Measurements from ENCODE around the gene FSTL5.

The FSTL5 gene

GRCh38 chr4:161650812-161651211 is 513.0 kb downstream of the FSTL5 start:
- H3K9me3 ChIP-seq (ENCODE audit: insufficient read depth, low read depth, low read length), result no peaks in the 10 kb centered on the region
- WGBS, result 92% methylated on average over 4 of the region's 5 CpGs
- no peak overlapping the region for H3K4me3 ChIP-seq (ENCODE audit: low read length)
- H3K27me3 ChIP-seq (ENCODE audit: insufficient read depth, low read length), result no peaks in the 10 kb centered on the region
- H3K36me3 ChIP-seq (ENCODE audit: insufficient read depth, low read length), result no peaks in the 10 kb centered on the region
- no peak overlapping the region for H3K9ac ChIP-seq (ENCODE audit: low read depth, low read length)
- no peak overlapping the region for H3K27ac ChIP-seq (ENCODE audit: low read depth, low read length)
- no peaks in the 10 kb centered on the region for H3K4me1 ChIP-seq (ENCODE audit: insufficient read depth, low read length)

GRCh38 chr4:161647757-161648156 is 516.0 kb downstream of the FSTL5 start:
- H3K27ac ChIP-seq (ENCODE audit: low read depth, low read length), result no peak overlapping the region

GRCh38 chr4:161642708-161643107 is 521.1 kb downstream of the FSTL5 start:
- Histone ChIP-seq H3K27ac (ENCODE audit: low read depth, low read length) (no peak overlapping the region), H3K4me3 (ENCODE audit: low read length) (no peak overlapping the region), H3K9me3 (ENCODE audit: insufficient read depth, low read depth, low read length) (no peaks in the 10 kb centered on the region), H3K27me3 (ENCODE audit: insufficient read depth, low read length) (no peaks in the 10 kb centered on the region), H3K4me1 (ENCODE audit: insufficient read depth, low read length) (no peaks in the 10 kb centered on the region; the same call in 1 of the 2 replicates), H3K36me3 (ENCODE audit: insufficient read depth, low read length) (no peaks in the 10 kb centered on the region), H3K9ac (ENCODE audit: low read depth, low read length) (no peak overlapping the region)
- 100% methylated on average over 1 of the region's 1 CpG for WGBS

More at GRCh38 chr4:161647757-161648156, 516.0 kb downstream of the FSTL5 start:
- H3K4me3 ChIP-seq (ENCODE audit: low read length), result no peak overlapping the region
- H3K27me3 ChIP-seq (ENCODE audit: insufficient read depth, low read length), result no peaks in the 10 kb centered on the region
- H3K9ac ChIP-seq (ENCODE audit: low read depth, low read length), result no peak overlapping the region
- H3K36me3 ChIP-seq (ENCODE audit: insufficient read depth, low read length), result no peaks in the 10 kb centered on the region
- no peaks in the 10 kb centered on the region for H3K4me1 ChIP-seq (ENCODE audit: insufficient read depth, low read length)
- whole genome bisulfite sequencing, result 93% methylated on average over 12 of the region's 12 CpGs
- no peaks in the 10 kb centered on the region for H3K9me3 ChIP-seq (ENCODE audit: insufficient read depth, low read depth, low read length)

GRCh38 chr4:161629694-161630441 is 533.9 kb downstream of the FSTL5 start:
- Histone ChIP-seq H3K9ac (ENCODE audit: low read depth, low read length) (no peak overlapping the region), H3K36me3 (ENCODE audit: insufficient read depth, low read length) (no peaks in the 10 kb centered on the region), H3K27ac (ENCODE audit: low read depth, low read length) (no peak overlapping the region), H3K27me3 (ENCODE audit: insufficient read depth, low read length) (no peaks in the 10 kb centered on the region), H3K4me1 (ENCODE audit: insufficient read depth, low read length) (no peaks in the 10 kb centered on the region), H3K9me3 (ENCODE audit: insufficient read depth, low read depth, low read length) (no peaks in the 10 kb centered on the region), H3K4me3 (ENCODE audit: low read length) (no peak overlapping the region)
- 92% methylated on average over 14 of the region's 14 CpGs for WGBS

- Histone ChIP-seq H3K4me3 (ENCODE audit: low read length) (no peak overlapping the region), H3K9ac (ENCODE audit: low read depth, low read length) (no peak overlapping the region), H3K27me3 (ENCODE audit: insufficient read depth, low read length) (no peaks in the 10 kb centered on the region), H3K36me3 (ENCODE audit: insufficient read depth, low read length) (no peaks in the 10 kb centered on the region), H3K4me1 (ENCODE audit: insufficient read depth, low read length) (no peaks in the 10 kb centered on the region), H3K9me3 (ENCODE audit: insufficient read depth, low read depth, low read length) (no peaks in the 10 kb centered on the region), H3K27ac (ENCODE audit: low read depth, low read length) (no peak overlapping the region)
- WGBS, result 76% methylated on average over 3 of the region's 4 CpGs
Observed at GRCh38 chr4:161604516-161605300, 559.1 kb downstream of the FSTL5 start.

GRCh38 chr4:161601011-161601410 is 562.8 kb downstream of the FSTL5 start:
- Histone ChIP-seq H3K36me3 (ENCODE audit: insufficient read depth, low read length) (no peaks in the 10 kb centered on the region), H3K27ac (ENCODE audit: low read depth, low read length) (no peak overlapping the region), H3K9me3 (ENCODE audit: insufficient read depth, low read depth, low read length) (no peaks in the 10 kb centered on the region), H3K27me3 (ENCODE audit: insufficient read depth, low read length) (no peaks in the 10 kb centered on the region), H3K4me3 (ENCODE audit: low read length) (no peak overlapping the region), H3K4me1 (ENCODE audit: insufficient read depth, low read length) (no peaks in the 10 kb centered on the region), H3K9ac (ENCODE audit: low read depth, low read length) (no peak overlapping the region)

GRCh38 chr4:161595230-161595771 is 568.5 kb downstream of the FSTL5 start:
- H3K9me3 ChIP-seq (ENCODE audit: insufficient read depth, low read depth, low read length), result no peaks in the 10 kb centered on the region
- H3K27me3 ChIP-seq (ENCODE audit: insufficient read depth, low read length), result no peaks in the 10 kb centered on the region
- no peak overlapping the region for H3K4me3 ChIP-seq (ENCODE audit: low read length)
- no peak overlapping the region for H3K9ac ChIP-seq (ENCODE audit: low read depth, low read length)
- no peak overlapping the region for H3K27ac ChIP-seq (ENCODE audit: low read depth, low read length)
- 88% methylated on average over 1 of the region's 2 CpGs for WGBS
- no peaks in the 10 kb centered on the region for H3K4me1 ChIP-seq (ENCODE audit: insufficient read depth, low read length)
- no peaks in the 10 kb centered on the region for H3K36me3 ChIP-seq (ENCODE audit: insufficient read depth, low read length)

- Histone ChIP-seq H3K27me3 (ENCODE audit: insufficient read depth, low read length) (no peaks in the 10 kb centered on the region), H3K9ac (ENCODE audit: low read depth, low read length) (no peak overlapping the region), H3K4me1 (ENCODE audit: insufficient read depth, low read length) (peaks cover 6% of the 10 kb centered on the region; the same call in 1 of the 2 replicates), H3K4me3 (ENCODE audit: low read length) (no peak overlapping the region), H3K27ac (ENCODE audit: low read depth, low read length) (no peak overlapping the region), H3K36me3 (ENCODE audit: insufficient read depth, low read length) (no peaks in the 10 kb centered on the region), H3K9me3 (ENCODE audit: insufficient read depth, low read depth, low read length) (no peaks in the 10 kb centered on the region)
- WGBS, result 55% methylated on average over 6 of the region's 6 CpGs
Observed at GRCh38 chr4:161585011-161585410, 578.8 kb downstream of the FSTL5 start.

- Histone ChIP-seq H3K9ac (ENCODE audit: low read depth, low read length) (no peak overlapping the region), H3K36me3 (ENCODE audit: insufficient read depth, low read length) (no peaks in the 10 kb centered on the region), H3K4me1 (ENCODE audit: insufficient read depth, low read length) (peaks cover 6% of the 10 kb centered on the region; the same call in 1 of the 2 replicates), H3K27me3 (ENCODE audit: insufficient read depth, low read length) (no peaks in the 10 kb centered on the region), H3K9me3 (ENCODE audit: insufficient read depth, low read depth, low read length) (no peaks in the 10 kb centered on the region), H3K27ac (ENCODE audit: low read depth, low read length) (no peak overlapping the region), H3K4me3 (ENCODE audit: low read length) (no peak overlapping the region)
Observed at GRCh38 chr4:161583549-161583948, 580.3 kb downstream of the FSTL5 start.

GRCh38 chr4:161581262-161582230 is 582.3 kb downstream of the FSTL5 start:
- peaks cover 6% of the 10 kb centered on the region; the same call in 1 of the 2 replicates for H3K4me1 ChIP-seq (ENCODE audit: insufficient read depth, low read length)
- H3K27me3 ChIP-seq (ENCODE audit: insufficient read depth, low read length), result no peaks in the 10 kb centered on the region
- WGBS, result 97% methylated on average over 5 of the region's 7 CpGs
- no peak overlapping the region for H3K4me3 ChIP-seq (ENCODE audit: low read length)
- no peak overlapping the region for H3K9ac ChIP-seq (ENCODE audit: low read depth, low read length)
- H3K36me3 ChIP-seq (ENCODE audit: insufficient read depth, low read length), result no peaks in the 10 kb centered on the region
- no peaks in the 10 kb centered on the region for H3K9me3 ChIP-seq (ENCODE audit: insufficient read depth, low read depth, low read length)
- H3K27ac ChIP-seq (ENCODE audit: low read depth, low read length), result no peak overlapping the region
